SIG-M5 (cell line): ENCODE data around the gene TBC1D13.
A peak's percentile ranks its signal among the peaks of the same experiment; 100 is the strongest.
"Not testable (repeated sequence)": the region's sequence is repeated elsewhere in the genome, so short reads cannot be mapped to it uniquely, and the experiment has no call there.

Experiments used
- DNase-seq: peaks from one replicate; lab custom pipeline; 2025; lab: John Stamatoyannopoulos, UW

Gene TBC1D13

DNA sequence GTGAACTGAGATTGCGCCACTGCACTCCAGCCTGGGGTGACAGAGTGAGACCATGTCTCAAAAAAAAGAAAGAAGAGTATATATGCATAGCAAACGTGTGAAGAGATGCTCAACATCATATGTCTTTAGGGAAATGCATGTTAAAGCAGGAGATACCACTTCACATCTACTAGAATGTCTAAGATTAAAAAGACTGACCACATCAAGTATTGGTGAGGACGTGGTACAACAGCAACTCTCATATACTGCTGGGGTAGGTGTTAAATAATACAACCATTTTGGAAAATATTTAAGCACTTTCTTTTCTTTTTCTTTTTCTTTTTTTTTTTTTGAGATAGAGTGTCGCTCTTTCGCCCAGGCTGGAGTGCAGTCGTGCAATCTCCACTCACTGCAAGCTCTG is 1.6 kb upstream of the TBC1D13 start:
- DNase-seq: no peak

DNA sequence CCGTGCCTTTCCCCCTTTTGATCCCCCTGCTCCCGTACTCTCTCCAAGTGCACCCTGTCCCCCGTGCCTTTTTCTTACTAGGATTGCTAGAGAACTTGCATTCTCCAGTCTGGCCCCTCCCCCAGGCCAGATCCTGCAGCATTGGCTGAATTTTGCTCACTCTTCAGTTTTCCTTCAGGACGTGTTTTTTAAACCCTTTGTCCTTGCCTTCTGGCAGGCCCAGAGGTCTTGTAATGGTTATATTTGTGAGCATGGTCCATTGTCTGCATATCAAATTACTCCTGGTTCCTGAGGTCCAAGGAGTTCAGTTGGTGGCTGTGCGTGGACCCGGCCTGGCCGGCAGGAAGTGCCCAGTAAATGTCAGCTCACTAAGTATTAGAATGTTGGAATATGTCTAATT is 606 bp downstream of the TBC1D13 start:
- no peak for DNase-seq

DNA sequence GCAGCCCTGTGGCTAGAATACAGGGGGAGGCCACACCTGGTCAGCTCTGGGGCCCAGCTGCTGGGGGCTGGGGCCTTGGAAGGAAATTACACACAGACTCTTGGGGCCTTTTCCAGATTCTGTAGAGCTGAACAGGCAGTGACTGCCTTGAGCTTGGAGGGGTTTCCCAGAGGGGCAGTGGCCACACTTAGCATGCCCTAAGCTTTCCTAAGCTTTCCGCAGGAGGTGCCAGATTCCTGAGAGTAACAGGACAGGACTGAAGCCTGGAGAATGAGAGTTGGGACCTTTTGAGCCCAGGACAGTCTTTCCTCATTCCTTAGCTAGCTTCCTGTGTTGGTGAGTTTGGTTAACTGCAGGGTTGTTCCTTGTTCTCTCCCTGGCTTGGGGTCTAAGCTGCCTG is 1.4 kb downstream of the TBC1D13 start:
- DNase-seq: no peak

DNA sequence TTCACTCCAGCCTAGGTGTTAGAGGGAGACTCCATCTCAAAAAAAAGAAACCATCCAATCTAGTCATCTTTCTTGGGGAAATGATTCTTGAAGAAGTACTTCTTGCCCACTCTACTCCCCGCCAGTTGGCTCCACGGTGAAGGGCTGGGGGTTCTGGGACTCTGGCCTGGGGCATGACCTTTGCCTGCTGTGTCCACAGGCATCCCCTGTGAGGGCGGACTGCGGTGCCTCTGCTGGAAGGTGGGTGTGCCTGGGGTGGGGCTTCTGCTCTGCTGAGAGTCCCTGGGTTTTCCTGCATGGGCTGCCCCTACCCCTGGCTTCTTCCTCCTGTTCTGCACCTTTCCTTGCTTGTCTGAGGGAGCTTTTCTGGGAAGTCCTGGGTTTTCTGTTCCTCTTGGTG is 3.5 kb downstream of the TBC1D13 start:
- no peak for DNase-seq

DNA sequence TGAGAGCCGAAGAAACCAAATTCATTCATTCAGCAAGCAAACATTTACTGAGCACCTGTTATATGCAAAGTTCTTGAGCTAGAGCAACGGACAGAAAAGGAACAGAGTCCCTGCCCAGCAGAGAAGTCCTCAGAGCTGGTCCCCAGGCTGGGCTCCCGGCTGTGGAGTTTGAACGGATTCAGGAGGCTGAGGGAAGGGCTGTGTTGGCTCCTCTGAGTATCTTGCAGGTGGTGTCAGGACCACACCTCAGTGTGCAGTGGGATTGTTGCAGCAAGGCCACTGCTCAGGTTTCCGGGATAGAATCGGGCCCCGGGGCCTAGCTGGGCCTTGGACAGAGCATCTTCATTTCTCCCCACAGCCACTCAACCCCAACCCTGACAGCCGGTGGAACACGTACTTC is 5.1 kb downstream of the TBC1D13 start:
- no peak for DNase-seq

DNA sequence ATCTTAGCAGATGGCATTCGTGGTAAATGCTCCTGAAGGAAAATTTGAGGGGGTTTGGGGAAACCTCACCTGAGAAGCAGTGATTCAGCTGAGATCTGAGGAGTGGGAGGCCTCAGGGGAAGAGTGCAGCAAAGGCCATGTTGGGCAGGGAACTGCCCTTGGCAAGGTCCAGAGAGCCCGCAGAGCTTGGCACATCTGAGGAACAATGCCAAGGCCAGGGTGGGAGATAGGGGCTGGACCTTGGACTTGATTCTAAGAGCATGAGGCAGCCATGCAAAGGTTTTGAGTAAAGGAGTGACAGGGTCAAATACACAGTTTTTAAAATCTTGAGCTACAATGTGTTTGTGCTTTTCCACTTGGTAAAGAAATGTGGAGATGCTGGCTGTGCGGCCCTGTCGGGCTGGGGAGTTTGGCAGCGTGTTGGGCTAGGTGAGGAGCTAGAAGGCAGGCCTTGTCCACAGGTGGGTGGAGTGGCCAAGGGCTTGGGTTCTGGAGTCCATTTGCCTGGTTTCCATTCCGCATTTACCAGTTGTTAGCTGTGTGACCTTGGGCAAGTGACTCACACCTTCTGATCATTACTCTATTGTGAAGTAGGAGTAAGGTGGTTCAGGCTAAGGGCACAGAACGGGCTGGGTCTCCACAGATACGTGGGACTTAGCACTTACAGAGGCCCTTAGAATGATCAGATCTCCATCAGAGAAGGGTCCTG is 6.1 kb downstream of the TBC1D13 start:
- no peak for DNase-seq

DNA sequence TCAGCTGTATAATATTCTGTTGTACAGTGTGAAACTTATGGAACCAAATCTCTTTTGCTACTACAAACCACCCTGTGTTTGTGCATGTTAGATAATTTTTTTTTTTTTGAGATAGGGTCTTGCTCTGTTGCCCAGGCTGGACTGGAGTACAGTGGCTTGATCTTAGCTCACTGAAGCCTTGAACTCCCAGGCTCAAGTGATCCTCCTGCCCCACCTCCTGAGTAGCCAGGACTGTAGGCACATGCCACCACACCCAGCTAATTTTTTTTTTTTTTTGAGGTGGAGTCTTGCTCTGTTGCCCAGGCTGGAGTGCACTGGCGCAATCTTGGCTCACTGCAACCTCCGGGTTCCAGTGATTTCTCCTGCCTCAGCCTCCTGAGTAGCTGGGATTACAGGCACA is 7.9 kb downstream of the TBC1D13 start:
- DNase-seq: not testable (repeated sequence)

DNA sequence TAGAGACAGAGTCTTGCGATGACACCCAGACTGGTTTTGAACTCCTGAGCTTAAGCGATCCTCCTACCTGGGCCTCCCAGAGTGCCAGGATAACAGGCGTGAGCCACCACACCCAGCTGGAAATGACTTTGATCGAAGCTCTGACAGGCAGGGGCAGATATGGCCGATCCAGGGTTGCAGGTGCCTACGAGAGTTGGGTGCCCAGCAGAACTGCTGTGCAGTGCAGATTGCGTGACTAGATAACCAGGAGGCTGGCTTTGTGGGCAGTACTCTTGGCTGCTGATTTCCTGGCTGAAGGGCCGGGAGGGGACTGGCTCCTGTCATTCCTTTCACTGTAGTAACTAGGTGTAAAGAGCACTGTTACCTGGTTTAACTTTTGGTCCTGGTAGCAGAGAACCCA is 11.8 kb downstream of the TBC1D13 start:
- DNase-seq: no peak

DNA sequence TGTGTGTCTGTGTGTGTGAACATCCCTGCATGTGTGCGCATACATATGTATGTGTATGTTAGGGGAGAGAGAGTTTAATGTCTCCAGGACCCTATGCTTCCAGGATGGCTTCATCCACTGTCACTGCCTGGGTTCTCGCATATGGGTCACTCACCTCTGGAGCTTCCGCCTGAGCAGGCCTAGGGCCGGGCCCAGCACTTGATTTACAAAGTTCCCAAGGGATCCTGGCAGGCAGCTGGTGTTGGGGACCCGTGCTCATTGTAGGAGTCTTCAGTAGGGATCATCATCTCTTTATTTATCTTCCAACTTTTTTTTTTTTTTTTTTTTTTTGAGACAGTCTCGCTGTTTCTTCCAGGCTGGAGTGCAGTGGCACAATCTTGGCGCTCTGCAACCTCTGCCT is 13.0 kb downstream of the TBC1D13 start:
- DNase-seq: no peak

DNA sequence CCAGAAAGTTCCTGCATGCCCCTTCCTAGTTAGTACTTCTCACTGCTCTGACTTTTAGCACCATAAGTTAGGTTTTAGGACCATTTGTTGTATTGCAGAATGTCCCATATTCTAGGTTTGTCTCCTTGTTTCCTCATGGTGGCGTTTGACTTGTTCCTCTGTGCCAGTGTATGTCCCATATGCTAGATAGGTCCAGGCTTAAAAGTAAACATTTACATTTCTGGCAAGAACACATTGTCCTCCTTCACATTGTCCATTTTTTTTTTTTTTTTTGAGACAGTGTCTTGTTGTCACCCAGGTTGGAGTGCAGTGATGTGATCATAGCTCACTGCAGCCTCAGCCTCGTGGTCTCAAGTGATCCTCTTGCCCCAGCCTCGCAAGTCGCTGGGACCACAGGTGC is 15.4 kb downstream of the TBC1D13 start:
- no peak for DNase-seq

DNA sequence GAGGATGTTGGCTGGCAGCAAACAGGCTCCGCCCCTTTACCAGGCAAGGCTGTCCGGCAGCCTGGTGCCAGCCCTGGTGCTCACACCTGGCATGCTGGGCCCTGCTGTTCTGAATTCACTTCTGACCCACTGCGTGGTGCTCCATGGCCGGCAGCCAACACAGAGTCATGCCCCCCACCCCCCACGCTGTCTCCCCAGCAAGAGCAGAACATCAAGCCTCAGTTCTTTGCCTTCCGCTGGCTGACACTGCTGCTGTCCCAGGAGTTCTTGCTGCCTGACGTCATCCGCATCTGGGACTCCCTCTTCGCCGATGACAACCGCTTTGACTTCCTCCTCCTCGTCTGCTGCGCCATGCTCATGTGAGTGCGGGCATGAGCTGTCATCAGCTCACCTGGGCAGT is 18.6 kb downstream of the TBC1D13 start:
- no peak for DNase-seq

DNA sequence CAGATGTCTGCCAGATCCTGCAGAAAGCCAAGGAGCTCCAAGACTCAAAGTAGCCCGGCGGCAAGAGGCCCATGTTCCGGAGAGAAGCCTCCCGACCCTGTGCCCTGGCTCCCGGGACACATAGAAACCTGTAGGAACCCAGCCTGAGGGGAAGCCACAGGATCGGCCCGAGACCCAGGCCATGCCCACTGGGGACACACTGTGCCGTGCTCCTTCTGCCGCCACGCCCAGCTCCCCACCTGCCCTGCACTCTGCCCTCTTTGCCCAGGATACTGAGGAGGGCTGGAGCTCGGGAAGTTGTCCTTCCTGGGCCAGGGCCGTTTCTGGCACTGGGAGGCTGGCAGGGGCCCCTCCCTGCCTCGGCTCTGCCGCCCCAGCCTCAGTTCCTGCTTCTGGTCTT is 20.8 kb downstream of the TBC1D13 start:
- DNase-seq: no peak

DNA sequence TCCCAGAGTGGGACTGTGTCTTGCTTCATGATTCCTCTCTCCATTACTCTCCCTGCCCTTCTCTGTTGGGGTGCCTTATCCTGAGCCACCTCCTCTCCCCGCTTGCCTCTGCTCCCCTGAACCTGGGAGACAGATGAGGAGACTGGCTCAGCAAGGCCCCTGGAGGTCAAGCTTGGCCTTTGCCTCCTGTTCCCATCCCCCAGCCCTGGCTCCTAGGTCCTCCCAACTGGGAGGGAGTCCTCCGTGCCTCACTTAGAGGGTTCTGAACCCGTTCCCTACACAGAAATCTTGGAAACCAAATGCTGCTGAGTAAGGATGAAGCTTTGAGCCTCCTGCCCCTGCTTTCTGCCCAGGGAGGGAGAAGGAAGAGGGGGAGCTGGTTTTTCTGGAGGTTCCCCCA is 21.5 kb downstream of the TBC1D13 start:
- no peak for DNase-seq

DNA sequence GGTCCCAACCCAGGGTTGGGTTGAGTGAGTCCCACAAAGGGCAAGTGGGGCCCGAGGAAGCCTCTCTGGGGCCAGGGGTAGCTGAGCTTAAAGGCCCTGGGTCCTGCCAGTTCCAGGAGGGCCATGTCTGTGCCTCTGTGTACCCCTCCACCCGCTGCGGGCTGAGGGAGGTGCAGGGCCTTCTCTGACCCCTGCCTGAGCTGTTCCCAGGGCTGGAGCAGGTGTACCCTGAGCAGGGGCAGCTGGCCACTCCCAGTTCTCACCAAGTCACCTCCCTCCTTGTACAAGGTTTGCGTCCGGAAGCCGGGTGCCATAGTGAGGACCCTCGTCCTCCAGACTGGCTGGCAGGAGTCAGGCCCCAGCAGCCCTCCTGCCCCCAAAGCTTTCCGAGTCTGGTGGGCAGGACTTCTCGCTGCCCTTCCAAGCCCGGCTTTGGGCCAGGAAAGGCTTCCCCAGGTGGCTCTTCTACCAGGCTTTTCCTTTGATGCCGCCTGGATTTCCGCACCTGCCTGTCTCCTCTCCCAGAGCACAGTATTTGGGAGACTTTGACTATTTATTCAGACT is 22.1 kb downstream of the TBC1D13 start:
- no peak for DNase-seq

DNA sequence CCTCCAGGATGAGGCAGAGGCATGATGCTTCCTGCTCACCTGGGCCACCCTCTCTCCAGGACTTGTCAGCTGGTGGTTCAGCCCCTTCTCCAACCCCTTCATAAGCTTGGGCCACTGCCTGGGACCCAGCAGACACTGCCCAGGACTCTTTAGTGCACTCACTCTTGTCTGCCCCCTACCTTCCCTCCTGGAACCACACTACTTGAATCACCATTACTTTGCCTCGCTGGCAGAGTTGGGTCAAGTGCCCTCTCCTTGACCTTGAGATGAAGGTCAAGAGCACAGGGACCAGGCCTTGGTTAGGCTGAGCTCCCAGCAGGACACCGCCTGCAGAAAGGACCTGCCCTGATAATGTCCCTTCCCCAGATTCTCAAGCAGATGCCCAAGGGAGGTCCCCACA is 22.8 kb downstream of the TBC1D13 start:
- DNase-seq: no peak

DNA sequence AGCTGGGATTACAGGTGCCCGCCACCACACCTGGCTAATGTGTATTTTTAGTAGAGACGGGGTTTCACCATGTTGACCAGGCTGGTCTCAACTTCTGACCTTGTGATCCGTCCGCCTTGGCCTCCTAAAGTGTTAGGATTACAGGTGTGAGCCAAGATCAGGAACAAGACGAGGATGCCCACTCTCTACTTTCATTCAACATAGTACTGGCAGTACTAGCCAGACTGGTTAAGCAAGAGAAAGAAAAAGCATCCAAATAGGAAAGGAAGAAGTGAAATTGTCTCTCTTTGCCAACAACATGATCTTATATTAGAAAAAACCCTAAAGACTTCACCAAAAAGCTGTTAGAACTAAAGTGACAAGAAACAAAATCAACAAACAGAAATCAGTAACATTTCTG is 23.8 kb downstream of the TBC1D13 start:
- no peak for DNase-seq

DNA sequence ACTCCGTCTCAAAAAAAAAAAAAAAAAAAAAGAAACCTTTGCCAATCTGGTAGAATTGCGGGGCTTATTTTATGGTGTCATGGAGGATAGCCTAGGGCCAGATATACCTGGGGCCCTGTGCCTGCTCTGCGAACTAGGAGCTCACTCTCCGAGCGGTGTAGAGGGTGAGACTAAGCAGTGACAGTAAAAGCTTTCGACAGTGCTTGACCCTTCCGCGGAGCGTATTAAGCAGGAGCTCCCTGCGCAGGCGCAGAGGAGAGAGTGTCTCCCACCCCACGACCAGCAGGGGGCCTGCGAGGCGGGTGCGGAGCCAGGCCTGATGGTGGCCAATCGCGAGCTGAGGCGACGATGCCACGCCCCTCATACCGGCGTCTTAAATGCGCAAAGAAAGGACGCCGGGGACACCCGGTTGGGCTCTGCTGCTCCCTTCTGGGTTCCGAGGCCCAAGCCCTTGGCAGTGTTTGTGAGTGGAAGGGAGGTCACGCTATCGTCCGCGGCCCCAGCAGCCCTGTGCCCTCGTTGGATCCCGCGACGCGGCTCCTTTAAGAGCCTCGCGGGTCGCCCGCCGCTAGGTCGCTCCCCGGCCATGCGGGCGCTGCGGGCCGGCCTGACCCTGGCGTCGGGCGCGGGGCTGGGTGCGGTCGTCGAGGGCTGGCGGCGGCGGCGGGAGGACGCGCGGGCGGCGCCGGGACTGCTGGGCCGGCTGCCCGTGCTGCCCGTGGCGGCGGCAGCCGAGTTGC is 31.2 kb downstream of the TBC1D13 start, which contains the start of gene ENDOG:
Gene ENDOG, plus strand, starts transcription at position 402 of the 740 bp plus-strand sequence. Its CDS starts 185 bp downstream, at position 587.
- DNase-seq: peak; percentile 67

DNA sequence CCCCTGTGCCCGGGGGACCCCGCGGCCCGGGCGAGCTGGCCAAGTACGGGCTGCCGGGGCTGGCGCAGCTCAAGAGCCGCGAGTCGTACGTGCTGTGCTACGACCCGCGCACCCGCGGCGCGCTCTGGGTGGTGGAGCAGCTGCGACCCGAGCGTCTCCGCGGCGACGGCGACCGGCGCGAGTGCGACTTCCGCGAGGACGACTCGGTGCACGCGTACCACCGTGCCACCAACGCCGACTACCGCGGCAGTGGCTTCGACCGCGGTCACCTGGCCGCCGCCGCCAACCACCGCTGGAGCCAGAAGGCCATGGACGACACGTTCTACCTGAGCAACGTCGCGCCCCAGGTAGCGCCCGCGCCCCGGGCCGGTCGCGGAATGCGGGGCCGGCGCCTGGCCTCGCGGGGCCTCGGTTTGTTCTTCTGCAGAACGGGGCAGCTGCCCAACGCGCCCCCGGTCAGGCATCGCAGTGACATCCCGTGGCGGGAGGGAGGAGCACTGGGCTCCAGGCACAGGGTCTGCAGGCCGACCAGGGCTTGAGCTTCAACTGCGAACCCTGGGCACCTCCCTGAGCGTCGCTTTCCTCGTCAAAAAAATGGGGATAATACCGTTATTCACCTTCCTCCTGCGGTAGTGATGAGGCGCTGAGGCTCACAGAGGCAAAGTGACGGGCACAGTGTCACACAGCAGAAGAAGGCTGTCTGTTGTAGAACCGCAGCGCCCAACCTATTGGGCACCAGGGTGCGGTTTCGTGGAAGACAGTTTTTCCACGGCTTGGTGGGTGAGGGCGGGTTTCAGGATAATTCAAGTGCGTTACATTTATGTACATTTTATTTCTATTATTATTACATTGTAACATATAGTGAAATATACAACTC is 32.0 kb downstream of the TBC1D13 start:
- no peak for DNase-seq

DNA sequence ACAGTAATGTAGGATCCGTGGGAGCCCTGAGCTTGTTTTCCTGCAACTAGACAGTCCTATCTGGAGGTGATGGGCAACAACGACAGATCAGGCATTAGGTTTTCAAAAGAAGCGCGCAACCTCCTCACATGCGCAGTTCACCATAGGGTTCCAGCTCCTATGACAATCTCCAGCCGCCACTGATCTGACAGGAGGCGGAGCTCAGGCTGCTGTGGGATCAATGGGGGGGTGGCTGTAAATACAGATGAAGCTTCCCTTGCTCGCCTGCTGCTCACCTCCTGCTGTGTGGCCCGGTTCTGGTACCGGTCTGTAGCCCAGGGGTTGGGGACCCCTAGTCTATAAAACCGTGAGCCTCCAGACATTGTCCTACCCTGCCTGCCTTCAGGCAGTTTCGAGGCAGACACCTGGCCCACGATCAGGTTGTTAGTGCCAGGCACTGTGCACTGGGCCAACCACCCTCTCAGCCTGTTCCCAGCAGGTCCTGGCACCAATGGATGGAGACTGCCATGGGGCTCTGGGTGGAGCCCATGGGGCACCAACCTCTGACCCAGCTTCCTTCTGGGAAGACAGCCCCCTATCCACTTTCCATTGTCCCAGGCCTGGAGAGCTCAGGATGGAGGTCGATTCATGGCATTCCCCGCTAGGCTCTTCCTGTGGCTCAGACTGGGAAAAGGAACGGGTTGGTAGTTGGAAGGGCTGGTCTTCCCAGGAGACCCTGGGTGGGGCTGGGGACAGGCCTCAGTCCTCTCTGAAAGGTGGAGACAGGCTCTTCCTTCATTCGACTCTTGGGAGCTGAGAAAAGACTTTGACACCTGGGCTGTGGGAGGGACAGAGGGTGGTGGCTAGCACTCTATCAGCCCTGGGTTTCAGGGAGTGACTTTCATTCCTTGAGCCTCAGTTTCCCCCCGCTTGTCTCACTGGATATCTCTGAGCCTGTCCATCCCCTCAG is 32.9 kb downstream of the TBC1D13 start:
- no peak for DNase-seq

DNA sequence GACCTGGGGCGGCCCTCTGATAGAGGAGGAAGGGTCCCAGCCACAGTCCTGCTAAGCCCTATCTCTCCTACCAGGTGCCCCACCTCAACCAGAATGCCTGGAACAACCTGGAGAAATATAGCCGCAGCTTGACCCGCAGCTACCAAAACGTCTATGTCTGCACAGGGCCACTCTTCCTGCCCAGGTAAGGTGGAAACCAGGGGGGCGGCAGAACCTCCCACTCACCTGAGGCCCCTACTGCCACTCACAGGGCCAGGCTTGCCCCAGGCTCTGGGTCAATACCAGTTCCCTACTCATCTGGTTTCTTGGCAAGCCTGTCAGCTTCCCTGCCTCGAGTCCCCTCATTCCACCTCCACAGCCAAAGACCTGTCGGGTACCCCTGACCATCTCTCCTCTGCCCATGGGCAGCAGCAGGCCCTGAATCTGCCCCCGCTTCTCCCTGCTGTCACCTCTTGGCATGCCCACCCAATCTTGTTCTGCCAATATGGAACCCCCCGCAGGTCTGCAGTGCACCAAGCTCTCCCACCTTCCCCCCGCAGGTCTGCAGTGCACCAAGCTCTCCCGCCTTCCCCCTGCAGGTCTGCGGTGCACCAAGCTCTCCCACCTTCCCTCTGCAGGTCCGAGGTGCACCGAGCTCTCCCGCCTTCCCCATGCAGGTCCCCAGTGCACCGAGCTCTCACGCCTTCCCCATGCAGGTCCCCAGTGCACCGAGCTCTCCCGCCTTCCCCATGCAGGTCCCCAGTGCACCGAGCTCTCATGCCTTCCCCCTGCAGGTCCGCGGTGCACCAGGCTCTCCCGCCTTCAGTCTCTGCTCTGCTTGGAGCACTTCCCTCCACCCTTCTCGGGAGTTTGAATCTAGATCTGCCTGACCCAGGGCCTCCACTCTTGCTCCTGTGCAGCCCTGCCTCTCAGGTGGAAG is 33.9 kb downstream of the TBC1D13 start:
- no peak for DNase-seq
